ENCODE data around the gene TTC16.

TTC16 gene

DNA sequence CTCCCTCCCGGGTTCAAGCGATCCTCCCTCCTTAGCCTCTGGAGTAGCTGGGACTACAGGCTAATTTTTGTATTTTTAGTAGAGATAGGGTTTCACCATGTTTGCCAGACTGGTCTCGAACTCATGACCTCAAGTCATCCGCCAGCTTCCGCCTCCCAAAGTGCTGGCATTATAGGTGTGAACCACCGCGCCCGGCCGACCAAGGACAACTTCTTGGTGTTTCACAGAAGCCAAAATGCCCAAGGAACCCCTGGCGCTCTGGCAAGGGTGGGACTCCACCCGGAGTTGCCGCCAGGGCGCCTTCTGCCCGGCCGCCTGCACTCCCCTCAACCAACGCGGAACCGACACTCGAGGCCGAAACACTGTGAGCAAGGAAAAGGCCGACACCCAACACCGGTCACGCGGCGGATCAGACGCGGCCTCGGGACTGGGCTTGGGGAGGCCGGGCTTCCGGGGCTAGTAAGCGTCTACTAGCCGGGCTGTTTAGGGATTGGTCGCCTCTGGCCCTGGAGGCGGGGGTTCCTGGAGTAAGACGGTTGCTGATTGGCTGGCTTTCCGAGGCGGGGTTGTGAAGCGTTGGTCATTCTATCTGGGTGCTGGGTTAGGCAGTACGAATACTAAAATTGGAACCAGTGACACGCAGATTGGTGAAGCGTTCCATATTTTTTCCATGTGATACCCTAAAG is 16.8 kb upstream of the TTC16 start:
- peak; percentile 99 for DNase-seq (ENCODE audit: low read depth)

DNA sequence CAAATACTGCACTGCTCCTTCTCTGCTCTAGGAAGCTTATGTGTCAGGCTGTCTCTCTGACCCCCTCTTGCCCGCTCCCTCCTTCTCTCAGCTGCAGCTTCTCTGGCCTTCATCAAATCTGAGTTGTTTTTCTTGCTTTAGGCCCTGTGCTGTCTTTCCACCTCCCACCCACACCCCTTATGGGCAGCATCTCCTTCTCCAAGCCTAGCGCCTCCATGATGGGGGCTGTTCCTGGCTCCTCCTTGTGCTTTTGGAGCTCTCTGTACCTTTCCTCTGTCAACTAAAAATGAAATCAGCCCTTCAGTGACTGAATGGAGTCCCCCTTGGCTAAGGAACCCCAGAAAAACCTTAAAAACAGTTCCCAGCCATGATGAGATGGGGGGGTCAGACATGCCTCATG is 15.7 kb upstream of the TTC16 start:
- DNase-seq (ENCODE audit: low read depth), result no peak

DNA sequence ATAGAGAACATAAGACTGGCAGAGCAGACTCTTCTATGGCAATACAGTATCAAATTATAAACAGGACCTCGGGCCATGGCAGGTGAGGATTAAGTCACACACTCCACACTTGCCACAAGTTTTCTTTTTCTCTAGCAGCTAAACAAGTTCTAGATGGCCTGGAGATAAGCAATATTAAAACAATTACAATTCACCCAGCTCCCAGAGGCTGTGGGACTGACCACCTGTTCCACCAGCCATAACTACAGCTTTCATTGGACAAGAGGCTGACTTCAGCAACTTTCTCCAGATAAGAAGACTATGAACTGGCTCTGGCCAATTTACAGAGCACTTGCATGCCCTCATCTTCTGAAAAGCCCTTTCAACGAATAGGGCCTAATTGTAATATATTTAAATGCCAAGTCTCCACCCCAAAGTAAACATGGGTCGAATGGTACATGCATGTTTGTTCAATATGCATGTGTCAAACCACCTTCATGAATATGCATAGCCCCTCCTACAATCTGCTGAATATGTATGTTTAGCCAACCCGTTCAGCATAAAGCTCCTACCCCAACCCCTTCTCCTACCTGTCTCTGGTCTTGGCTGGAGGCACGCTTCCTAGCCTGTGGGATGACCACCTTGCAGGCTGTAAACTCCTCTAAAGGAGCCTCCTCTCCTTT is 15.2 kb upstream of the TTC16 start:
- DNase-seq (ENCODE audit: low read depth), result no peak

DNA sequence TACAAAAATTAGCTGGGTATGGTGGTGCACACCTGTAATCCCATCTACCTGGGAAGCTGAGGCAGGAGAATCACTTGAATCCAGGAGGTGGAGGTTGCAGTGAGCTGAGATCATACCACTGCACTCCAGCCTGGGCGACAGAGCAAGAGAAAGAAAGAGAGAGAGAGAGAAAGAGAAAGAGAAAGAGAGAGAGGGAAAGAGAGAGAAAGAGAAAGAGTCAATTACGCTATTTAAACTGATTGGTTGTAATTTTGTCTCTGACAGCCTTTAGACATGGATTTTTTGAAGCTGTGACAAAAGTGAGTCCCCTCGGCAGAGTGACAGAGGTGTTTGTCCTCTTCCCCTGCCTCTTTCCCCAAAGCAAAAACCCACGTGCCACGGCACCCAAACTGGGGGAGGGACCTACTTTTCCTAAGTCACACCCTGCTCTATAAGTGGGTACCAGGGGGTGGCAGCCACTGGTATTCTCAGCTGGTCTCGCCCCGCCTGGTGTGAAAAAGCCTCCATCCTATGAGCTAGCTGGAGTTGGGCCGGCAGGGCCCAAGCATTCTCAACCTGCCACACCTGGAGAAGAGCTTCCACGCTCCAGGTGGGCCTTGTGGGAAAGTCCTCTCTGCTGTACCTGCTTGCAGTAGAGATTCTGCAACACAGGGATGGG is 12.5 kb upstream of the TTC16 start:
- DNase-seq (ENCODE audit: low read depth), result no peak

DNA sequence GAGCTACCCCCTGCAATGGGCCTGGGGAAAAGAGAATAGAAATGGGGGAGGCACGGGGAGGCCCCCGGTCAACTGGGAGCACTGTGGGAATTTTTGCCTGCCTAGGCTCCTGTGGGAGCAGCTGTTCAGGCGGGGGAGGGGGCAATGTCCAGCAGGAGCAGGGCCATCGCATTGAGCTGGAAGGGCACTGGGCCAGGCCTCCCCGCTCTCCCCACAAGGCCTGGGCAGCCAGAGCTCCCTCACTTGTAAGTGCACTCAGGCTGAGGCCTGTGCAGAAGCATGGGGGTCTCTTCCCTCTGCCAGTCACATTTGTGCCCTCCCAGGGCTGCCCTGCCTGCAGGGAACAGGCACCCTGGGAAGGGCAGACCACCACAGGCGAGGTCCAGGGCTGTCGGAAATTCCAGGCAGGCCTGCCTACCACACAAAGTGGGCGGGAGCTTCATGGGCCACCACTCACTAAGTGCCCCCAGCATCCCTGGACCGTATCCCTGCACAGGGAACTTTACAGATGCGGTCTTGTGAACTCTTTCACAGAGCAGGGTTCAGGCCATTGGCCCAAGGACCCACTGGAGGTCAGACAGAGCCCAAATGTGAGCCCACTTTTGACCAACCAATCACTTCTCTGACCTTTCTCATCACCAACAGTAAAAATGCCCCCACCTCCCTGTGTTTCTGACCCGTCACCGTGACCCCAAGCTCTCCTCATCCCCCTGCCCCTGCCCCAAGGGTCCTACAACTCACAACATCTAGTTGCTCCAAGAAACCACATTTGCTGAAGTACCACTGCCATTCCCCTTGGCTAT is 10.1 kb upstream of the TTC16 start:
- no peak for DNase-seq (ENCODE audit: low read depth)

DNA sequence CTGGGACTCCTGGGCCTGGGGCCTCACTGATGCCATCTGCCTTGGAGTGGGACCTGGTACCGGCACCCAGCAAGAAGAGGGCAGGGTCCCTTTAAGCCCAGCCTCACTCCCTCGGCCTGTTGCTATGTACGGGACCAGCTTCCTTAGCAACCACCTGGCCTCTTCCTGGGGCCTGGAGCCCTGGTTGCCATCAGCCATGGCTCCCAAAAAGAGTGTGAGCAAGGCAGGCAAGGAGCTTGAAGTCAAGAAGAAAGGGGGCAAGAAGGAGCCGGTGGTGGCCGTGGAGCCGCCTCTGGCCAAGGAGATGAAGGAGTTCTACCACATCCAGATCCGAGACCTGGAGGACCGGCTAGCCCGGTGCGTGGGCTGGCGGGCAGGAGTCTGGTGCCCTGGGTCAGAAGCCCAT is 9.0 kb upstream of the TTC16 start, which contains the start of gene CFAP157:
Gene CFAP157, plus strand, starts transcription at position 153 of the 406 bp plus-strand sequence. Its CDS starts 44 bp downstream, at position 197.
- no peak for DNase-seq (ENCODE audit: low read depth)

DNA sequence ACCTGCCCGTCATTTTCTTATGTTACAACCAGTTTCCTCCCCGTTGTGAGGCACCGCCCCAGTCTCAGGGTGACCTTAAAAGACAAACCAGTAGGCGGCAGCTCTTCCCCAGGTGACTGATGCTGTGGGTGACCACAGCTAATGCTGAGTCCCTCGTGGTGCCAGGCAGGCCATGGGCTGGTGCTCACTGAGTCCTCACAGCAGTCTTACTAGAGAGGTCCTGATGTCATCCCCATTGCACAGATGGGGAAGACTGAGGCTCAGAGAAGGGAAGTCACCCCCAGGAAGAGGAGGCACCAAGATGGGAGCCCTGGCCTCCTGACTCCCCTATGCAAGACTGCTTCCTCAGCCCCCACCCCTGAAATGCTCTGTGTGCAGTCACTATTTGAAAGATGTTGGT is 8.1 kb upstream of the TTC16 start:
- DNase-seq (ENCODE audit: low read depth), result no peak

DNA sequence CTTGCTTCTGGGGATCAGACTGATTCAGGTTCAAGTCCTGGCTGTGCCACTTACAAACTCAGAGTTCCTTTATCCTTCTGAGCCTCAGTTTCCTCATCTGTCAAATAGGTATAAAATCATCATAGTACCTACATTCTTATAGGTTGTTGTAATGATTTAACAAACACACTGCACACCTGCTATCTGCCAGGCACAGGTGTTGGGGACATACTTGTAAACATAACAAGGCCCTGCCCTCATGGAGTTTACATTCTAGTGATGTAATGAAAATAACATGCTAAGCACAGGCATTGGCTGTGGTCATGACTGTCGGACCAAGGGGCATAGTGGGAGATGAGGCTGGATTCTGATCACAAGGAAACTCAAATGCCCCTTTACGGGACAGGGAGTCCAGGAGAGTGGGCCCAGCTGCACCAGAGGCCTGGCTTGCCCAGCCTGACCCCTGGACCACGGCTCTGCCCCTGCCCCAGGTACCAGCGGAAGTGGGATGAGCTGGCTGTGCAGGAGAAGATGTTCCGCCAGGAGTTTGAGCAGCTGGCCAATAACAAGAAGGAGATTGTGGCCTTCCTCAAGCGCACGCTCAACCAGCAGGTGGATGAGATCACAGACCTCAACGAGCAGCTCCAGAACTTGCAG is 6.8 kb upstream of the TTC16 start:
- DNase-seq (ENCODE audit: low read depth), result no peak

DNA sequence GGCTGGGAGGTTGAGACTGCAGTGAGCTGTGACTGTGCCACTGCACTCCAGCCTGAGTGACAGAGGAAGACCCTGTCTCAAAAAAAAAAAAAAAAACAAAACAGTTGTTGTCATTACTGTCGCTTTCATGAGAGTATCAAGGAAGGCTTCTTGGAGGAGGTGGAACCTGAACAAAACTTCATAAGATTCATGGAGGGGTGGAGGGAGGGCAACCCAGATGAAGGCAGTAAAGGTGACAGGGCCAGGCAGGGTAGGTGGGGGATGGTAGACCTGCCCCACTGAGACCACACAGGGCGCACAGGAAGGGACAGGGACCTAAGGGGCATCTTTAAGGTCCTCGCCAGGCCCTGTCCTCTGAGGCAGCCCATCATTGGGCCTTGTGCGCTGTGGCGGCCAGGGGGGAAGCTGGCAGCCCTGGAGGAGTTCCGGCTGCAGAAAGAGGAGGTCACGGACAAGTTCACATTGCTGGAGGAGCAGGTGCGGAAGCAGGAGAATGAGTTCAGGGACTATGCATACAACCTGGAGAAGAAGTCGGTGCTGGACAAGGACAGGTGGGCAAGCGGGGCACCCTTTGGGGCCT is 5.6 kb upstream of the TTC16 start:
- DNase-seq (ENCODE audit: low read depth), result no peak

DNA sequence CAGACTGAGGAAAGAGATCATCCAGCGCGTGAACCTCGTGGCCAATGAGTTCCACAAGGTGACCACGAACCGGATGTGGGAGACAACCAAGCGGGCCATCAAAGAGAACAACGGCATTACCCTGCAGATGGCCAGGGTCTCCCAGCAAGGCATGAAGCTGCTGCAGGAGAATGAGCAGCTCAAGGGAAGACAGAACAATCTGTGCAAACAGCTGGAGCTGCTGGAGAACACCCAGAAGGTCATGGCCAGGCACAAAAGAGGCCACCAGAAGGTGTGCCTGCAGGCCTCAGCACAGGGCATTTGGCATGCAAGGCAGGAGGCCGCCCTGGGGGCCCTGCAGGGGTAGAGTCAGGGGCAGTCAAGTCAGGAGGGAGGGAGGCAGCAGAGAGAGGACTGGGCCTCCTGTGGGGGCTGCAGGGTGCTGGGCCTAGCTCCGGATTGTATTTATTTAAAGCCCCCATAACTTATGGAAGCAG is 4.6 kb upstream of the TTC16 start:
- DNase-seq (ENCODE audit: low read depth), result no peak

DNA sequence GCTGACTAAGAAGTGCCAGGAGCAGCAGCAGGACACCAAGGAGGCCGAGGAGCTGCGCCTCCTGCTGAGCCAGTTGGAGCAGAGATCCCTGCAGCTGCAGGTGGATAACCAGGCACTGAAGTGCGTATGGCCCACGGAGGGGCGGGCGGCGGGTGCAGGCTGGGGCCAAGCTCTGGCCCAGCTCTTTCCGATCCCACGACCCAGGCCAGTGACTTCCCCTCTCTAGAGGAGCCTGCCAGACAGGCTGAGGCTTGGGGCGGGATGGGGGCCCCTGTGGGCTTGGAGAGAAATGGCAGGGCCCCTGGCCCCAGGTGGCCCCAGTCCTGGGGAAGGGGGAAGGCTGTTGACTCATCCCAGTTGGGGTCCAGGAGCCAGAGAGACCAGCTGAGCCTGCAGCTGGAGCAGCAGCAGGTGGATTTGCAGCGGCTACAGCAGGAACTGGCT is 4.0 kb upstream of the TTC16 start:
- DNase-seq (ENCODE audit: low read depth), result no peak

DNA sequence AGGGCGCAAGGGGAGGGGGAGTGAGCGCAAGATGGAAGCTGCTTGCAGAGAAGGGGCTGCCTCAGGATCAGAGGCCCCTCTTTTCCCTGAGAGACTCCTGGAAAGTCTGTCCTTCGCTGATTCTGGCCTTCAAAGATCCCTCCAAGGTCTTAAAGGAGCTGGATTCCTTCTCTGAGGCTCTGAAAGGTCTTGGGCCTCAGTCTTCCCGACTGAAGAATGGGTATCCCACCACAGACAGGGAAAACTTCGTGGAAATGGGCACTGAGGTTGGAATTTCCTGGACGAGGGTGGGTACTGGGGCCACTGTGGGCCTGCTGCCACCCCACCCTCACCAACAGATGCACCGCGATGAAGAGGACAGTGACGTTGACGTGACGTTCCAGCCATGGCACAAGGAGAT is 3.5 kb upstream of the TTC16 start:
- no peak for DNase-seq (ENCODE audit: low read depth)

DNA sequence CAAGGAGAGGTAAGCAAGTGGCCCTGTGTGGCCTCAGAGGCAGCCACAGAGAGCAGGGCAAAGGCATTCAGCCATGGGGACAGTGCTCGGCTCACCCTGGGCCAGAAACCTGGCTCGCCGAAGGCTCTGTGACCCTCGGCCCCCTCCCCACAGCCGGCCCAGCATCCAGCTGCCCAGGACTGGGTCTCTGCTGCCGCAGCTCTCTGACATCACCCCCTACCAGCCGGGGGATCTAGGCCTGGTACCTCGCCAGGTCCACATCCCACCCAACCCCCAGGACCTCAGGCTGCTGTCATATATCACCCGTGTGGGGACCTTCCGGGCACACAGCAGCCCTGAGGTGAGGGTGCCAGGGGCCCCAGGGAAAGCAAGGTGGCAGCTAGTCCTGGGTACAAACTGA is 3.0 kb upstream of the TTC16 start:
- no peak for DNase-seq (ENCODE audit: low read depth)

DNA sequence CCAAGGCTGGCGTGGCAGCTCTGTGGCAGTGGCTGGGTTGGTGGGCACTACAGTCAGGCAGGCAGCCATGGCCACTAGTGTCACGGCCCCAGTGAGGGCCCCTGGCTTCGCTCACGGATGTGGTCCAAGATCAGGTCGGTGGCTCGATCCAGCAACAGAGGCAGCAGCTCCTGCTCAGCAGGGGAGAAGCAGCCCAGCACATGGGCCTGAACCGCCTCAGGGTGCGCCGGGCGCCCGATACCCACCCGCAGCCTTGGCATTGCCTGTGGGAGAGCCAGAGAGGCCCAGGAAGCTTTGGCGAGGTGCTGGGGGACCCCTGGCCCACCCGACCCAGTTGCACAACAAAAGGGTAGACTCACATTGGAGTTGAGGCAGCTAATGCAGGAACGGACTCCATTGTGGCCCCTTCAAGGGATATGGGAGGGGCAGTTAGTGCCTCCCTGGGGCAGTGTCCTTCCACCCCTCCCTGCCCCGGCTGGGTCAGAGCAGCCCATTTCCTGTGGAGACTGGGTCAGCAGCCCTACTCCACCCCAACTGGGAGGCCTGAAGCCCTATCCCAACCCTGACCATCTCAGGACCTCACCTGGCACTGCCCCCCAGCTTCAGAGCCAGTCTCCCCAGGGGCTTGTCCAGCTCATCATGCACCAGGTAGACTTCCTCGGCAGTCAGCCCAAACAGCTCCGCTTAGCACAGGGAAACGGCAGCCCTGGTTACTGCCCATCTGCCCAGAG is 1.7 kb upstream of the TTC16 start:
- no peak for DNase-seq (ENCODE audit: low read depth)

DNA sequence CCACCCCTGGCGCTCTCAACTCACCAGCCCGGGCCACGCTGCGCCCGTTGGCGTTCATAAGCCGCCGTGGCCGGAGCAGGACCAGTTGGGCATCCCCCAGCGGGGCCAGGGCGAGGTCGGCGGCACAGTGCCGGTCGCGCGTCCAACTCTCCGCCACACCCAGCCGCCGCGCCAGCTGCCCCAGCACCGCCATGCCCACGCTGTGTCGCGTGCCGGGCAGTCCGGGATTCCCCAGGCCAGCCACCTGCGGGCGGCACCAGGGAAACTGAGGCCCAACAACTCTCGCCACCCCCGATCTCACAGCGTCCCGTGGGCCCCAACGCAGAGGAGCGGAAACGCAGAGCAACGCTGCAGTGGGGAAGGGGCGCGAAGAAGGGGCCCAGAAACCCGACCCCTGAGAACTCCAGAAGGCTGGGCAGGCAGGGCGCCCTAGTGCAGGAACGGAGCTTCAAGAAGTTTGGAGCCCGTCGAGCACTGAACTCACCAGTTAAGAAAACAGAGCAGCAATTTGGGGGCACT is 869 bp upstream of the TTC16 start:
- DNase-seq (ENCODE audit: low read depth), result peak; percentile 12

DNA sequence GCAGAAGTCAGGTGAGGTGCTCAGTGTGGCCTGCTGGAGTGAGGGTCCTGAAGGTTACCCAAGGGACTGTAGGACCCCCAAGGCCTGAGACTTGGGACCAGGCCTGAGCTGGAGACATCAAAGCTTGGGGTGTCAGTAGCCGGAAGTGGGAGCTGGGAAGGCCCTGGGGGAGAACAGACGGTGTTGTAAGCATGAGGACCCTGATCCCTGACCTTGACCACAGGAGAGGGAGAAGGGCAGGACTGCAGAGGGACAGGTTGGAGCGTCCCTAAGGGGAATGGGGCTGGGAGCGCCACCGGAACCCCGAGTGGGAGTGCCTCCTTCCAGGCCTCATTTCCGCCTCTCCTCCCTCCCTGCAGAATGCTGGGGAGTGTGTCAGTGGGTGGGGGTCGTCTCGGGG is 533 bp downstream of the TTC16 start:
- no peak for DNase-seq (ENCODE audit: low read depth)

DNA sequence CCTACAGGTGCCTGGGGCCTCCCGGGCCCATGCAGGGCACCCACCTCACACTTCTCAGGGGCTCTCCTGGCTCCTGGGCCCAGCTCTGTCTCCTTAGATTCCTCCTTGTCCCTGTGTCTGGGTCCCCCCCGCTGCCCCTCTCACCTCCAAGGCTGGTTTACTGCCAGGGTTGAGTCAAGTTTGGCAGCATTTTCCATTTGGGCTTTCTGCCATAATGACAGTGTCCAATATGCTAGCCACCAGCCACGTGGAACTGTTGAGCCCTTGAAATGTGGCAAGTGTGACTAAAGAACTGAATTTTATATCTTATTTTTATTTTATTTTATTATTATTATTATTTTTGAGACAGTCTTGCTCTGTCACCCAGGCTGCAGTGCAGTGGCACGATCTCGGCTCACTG is 1.9 kb downstream of the TTC16 start:
- DNase-seq (ENCODE audit: low read depth), result no peak

DNA sequence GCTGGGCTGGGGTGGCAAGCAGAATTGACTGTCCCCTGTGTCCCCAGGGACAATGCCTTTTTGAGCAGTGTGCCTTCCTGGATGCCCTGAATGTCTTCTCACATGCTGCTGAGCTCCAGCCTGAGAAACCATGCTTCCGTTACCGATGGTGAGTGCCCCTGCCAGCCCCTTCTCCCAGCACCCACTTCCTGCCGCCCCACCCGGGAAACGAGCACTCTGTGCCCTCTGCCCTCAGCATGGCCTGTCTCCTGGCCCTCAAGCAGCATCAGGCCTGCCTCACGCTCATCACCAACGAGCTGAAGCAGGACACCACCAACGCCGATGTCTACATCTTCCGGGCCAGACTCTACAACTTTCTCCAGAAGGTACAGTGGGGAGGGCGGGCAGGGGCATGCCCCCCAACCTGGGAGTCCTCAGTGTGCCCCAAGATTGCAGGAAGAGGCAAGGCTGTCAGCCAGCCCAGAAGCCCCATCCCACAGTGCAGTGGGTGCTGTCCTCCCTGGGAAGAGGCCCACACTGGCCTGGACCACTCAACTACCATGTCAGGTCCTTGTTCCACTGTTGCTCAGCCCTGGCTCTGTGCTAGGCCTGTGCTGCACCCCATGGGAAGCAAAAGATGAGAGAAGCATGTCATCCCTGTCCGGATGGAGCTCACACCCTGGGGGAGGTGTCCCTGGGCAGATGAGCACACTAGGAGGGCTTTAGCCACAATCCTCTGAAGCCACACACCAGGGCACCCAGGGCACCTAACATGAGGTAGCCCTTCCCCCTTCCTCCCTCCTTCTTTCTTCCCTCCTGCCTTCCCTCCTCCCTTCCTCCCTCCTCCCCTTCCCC is 4.4 kb downstream of the TTC16 start:
- no peak for DNase-seq (ENCODE audit: low read depth)

DNA sequence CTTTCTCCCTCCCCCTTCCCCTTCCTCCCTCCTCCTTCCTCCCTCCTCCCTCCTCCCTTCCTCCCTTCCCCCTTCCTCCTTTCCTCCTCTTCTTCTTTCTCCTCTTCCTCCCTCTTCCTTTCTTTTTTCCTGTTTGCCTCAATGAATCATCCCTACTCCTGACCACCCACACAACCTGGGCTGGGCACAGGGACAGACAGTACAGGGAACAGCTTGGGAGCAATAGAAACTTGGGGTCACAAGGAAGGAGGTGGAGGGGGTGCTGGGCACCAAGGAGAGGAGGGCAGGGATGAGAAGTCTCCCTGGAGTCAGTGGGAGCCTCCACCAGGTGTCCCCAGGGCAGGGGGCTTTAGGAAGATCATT is 5.0 kb downstream of the TTC16 start:
- no peak for DNase-seq (ENCODE audit: low read depth)

DNA sequence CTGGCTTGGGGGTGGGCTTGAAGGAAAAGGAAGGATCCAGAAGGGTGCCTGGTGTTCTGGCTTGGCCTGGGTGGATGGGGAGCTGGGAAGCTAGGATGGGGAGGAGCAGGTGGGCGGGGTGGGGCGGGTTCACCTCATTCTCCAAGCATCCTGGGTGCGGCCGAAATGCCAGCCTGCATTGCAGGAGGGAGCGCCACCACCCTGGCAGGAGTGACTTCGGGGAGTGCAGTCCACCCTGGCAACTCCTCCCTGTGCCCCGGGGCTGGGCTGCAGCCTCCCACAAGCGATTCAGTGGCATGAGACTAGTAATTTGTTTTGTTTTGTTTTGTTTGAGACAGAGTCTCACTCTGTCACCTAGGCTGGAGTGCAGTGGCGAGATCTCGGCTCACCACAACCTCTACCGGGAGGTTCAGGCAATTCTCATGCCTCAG is 5.5 kb downstream of the TTC16 start:
- no peak for DNase-seq (ENCODE audit: low read depth)
